ENCODE results near the gene KAZN.

The KAZN gene

DNA sequence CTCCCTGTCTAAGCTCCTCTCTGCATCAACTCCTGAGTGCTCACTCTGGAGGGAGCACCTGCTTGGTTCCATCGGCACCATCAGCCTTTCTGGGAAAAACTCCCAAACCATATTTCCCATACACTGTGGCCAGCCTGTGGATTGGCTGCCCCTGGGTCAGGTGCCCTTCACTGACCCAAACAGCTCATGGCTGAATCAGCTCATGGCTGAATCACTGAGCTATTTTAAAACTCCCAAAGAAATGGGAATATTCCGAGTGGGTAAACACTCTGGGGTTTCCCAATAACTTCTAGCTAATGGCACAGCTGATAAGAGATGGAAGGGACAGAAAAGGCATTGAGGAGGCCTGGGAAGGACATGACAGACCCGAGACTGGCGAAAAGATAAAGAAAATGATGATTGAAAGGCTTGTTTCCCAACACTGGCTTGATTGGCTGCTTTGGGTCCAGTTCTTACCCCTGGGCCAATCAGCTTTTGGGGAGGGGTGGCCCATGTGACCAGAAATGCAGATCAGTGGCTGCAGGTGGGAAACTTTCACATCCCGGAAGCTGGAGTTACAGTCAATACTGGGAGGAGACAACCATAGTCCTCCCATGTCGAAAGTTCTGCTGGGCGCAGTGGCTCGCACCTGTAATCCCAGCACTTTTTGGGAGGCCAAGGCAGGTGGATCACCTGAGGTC lies 37.3 kb upstream of the KAZN start:
- Histone ChIP-seq H4K20me1 (ENCODE audit: insufficient read depth, low read length, poor library complexity, severe bottlenecking) (no peaks in the 10 kb centered on the region), H3K9me3 (ENCODE audit: insufficient read depth, low read depth, low read length) (no peaks in the 10 kb centered on the region; the same call in 1 of the 2 replicates), H3K4me2 (ENCODE audit: low read depth, low read length, poor library complexity, severe bottlenecking) (no peak overlapping the region), H2AFZ (ENCODE audit: low read length) (no peak overlapping the region), H3K9me2 (replicated peaks; ENCODE audit: low read depth, low read length) (no peaks in the 10 kb centered on the region), H3K36me3 (ENCODE audit: insufficient read depth, low read length) (no peaks in the 10 kb centered on the region), H3K9ac (ENCODE audit: low read depth, low read length, poor library complexity, severe bottlenecking) (no peak overlapping the region), H3K4me3 (ENCODE audit: low read length, poor library complexity, severe bottlenecking) (no peak overlapping the region), H3K4me1 (ENCODE audit: insufficient read depth, low read length, poor library complexity, severe bottlenecking) (no peaks in the 10 kb centered on the region), H3K79me2 (ENCODE audit: insufficient read depth, low read length) (no peaks in the 10 kb centered on the region), H3K27me3 (ENCODE audit: insufficient read depth, low read length, poor library complexity, severe bottlenecking) (no peaks in the 10 kb centered on the region), H3F3A (ENCODE audit: low read depth) (no peaks in the 10 kb centered on the region)
- TF ChIP-seq, protein P1, sequence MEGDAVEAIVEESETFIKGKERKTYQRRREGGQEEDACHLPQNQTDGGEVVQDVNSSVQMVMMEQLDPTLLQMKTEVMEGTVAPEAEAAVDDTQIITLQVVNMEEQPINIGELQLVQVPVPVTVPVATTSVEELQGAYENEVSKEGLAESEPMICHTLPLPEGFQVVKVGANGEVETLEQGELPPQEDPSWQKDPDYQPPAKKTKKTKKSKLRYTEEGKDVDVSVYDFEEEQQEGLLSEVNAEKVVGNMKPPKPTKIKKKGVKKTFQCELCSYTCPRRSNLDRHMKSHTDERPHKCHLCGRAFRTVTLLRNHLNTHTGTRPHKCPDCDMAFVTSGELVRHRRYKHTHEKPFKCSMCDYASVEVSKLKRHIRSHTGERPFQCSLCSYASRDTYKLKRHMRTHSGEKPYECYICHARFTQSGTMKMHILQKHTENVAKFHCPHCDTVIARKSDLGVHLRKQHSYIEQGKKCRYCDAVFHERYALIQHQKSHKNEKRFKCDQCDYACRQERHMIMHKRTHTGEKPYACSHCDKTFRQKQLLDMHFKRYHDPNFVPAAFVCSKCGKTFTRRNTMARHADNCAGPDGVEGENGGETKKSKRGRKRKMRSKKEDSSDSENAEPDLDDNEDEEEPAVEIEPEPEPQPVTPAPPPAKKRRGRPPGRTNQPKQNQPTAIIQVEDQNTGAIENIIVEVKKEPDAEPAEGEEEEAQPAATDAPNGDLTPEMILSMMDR (conservative IDR thresholded peaks at IDR 0.05; ENCODE audit: low read length): no peak
- TF ChIP-seq EZH2phosphoT487 (IDR thresholded peaks at IDR 0.05; ENCODE audit: borderline replicate concordance): no peak

DNA sequence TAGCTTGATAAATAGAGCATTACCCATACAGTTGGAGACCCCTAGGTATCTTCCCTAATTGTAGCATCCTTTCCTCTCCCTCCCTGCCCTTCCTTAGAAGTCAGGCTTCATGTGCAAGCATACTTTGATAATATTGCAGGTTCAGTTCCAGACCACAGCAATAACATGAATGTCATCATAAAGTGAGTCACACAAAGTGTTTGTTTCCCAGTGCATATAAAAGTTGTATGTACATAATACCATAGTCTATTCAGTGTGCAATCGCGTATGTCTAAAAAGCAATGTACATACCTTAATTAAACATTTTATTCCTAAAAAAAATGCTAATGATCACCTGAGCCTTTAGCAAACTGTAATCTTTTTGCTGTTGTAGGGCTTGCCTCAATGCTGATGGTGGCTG lies 33.4 kb upstream of the KAZN start:
- Histone ChIP-seq H3K4me1 (ENCODE audit: insufficient read depth, low read length, poor library complexity, severe bottlenecking) (no peaks in the 10 kb centered on the region), H3K9ac (ENCODE audit: low read depth, low read length, poor library complexity, severe bottlenecking) (no peak overlapping the region), H3K4me2 (ENCODE audit: low read depth, low read length, poor library complexity, severe bottlenecking) (no peak overlapping the region), H3K4me3 (ENCODE audit: low read length, poor library complexity, severe bottlenecking) (no peak overlapping the region), H3K9me3 (ENCODE audit: insufficient read depth, low read depth, low read length) (no peaks in the 10 kb centered on the region; the same call in 1 of the 2 replicates), H3K27me3 (ENCODE audit: insufficient read depth, low read length, poor library complexity, severe bottlenecking) (no peaks in the 10 kb centered on the region), H3K36me3 (ENCODE audit: insufficient read depth, low read length) (no peaks in the 10 kb centered on the region), H3F3A (ENCODE audit: low read depth) (no peaks in the 10 kb centered on the region), H3K79me2 (ENCODE audit: insufficient read depth, low read length) (no peaks in the 10 kb centered on the region), H2AFZ (ENCODE audit: low read length) (no peak overlapping the region), H4K20me1 (ENCODE audit: insufficient read depth, low read length, poor library complexity, severe bottlenecking) (no peaks in the 10 kb centered on the region), H3K9me2 (replicated peaks; ENCODE audit: low read depth, low read length) (no peaks in the 10 kb centered on the region)
- TF ChIP-seq, protein P1 (conservative IDR thresholded peaks at IDR 0.05; ENCODE audit: low read length): no peak
- TF ChIP-seq EZH2phosphoT487 (IDR thresholded peaks at IDR 0.05; ENCODE audit: borderline replicate concordance): no peak

DNA sequence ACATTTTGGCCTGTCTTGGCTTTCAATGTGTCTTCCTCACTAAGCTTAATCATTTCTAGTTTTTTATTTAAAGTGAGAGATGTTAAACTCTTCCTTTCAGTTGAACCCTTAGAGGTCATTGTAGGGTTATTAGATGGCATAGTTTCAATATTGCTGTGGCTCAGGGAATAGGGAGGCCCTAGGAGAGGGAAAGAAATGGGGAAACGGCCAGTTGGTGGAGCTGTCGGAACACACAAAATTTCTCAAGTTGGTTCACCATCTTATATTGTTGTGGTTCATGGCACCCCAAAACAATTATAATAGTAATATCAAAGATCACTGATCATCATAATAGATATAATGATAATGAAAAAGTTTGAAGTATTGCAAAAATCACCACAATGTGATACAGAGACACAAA lies 31.4 kb upstream of the KAZN start:
- H3F3A ChIP-seq (ENCODE audit: low read depth): no peaks in the 10 kb centered on the region
- TF ChIP-seq, protein P1 (conservative IDR thresholded peaks at IDR 0.05; ENCODE audit: low read length): no peak
- no peak for TF ChIP-seq EZH2phosphoT487 (IDR thresholded peaks at IDR 0.05; ENCODE audit: borderline replicate concordance)
- H3K9me3 ChIP-seq (ENCODE audit: insufficient read depth, low read depth, low read length): no peaks in the 10 kb centered on the region; the same call in 1 of the 2 replicates
- no peaks in the 10 kb centered on the region for H3K36me3 ChIP-seq (ENCODE audit: insufficient read depth, low read length)
- H3K4me2 ChIP-seq (ENCODE audit: low read depth, low read length, poor library complexity, severe bottlenecking): no peak overlapping the region
- H3K27me3 ChIP-seq (ENCODE audit: insufficient read depth, low read length, poor library complexity, severe bottlenecking): no peaks in the 10 kb centered on the region
- H2AFZ ChIP-seq (ENCODE audit: low read length): no peak overlapping the region
- no peaks in the 10 kb centered on the region for H3K4me1 ChIP-seq (ENCODE audit: insufficient read depth, low read length, poor library complexity, severe bottlenecking)
- H3K79me2 ChIP-seq (ENCODE audit: insufficient read depth, low read length): no peaks in the 10 kb centered on the region
- H3K4me3 ChIP-seq (ENCODE audit: low read length, poor library complexity, severe bottlenecking): no peak overlapping the region
- no peaks in the 10 kb centered on the region for H3K9me2 ChIP-seq (replicated peaks; ENCODE audit: low read depth, low read length)
- H4K20me1 ChIP-seq (ENCODE audit: insufficient read depth, low read length, poor library complexity, severe bottlenecking): no peaks in the 10 kb centered on the region
- H3K9ac ChIP-seq (ENCODE audit: low read depth, low read length, poor library complexity, severe bottlenecking): no peak overlapping the region
